Left ventricle myocardium inferior (tissue), 1 donor: Measurements from ENCODE around the gene PHEX. TPM values are rescaled to one million over a fixed set of nuclear protein-coding genes. Genes with fewer than 3 reads are reported as not detected.

ENCODE experiments used
- DNase-seq: peaks from one replicate; pipeline ENCODE4 v3.0.0-alpha.2; 2020
- H3K27ac ChIP-seq: fragments of 200-600 bp; replicated peaks from 2 replicates; pipeline ENCODE4 v1.8.0; 2021
- H3K27me3 ChIP-seq: fragments of 200-600 bp; 2 replicates; pipeline ENCODE4 v1.8.0; 2021; ENCODE audit warnings: low read depth
- H3K36me3 ChIP-seq: fragments of 200-600 bp; 2 replicates; pipeline ENCODE4 v1.8.0; 2021
- H3K4me1 ChIP-seq: fragments of 200-600 bp; 2 replicates; pipeline ENCODE4 v1.8.0; 2021
- H3K4me3 ChIP-seq: fragments of 200-600 bp; 2 replicates; pipeline ENCODE4 v1.8.0; 2021; ENCODE audit warnings: mild to moderate bottlenecking, moderate library complexity
- H3K9me3 ChIP-seq: fragments of 200-600 bp; replicated peaks from 2 replicates; pipeline ENCODE4 v1.8.0; 2021
- CTCF ChIP-seq: fragments of 200-600 bp; IDR thresholded peaks from 2 replicates; pipeline ENCODE4 v1.8.0; 2021; ENCODE audit warnings: antibody characterized with exemption, mild to moderate bottlenecking, borderline replicate concordance
- intact Hi-C: fragments of 100-400 bp; cut with micrococcal nuclease; formaldehyde crosslinking; loops from one replicate; pipeline ENCODE4 v1.11.0; 2022
- total RNA-seq: library from RNA; stranded (reverse); fragmentation: NEBNext Ultra II Directional; extraction: Animal tissue kit (Norgen Biotek cat#: 25700); gene quantifications from one replicate; pipeline ENCODE4 v1.2.1, GENCODE V29; 2021
- donor health status: DM: no; HTN: yes; CAD: no; lungs with severe emphysema.

PHEX gene
- total RNA-seq, 1 donor from 2014 or later, result 0.03 TPM

DNA sequence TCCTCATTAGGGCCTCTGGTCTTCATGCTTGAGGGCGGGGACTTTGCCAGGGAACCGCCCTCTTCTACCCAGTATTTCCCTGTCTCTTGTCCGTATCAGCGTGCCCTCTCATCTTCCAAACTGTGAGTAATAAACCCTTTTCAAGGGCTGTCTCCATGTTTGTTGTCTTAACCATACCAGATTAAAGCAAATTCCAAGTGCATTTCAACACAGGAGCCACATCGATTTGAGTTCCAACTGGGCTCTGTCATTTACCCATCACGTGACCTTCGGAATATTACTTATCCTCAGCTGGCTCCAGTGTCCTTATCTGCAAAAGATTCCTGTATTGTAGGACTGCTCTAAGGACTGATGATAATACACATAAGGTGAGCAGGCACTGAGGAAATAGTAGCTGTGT is 6.4 kb upstream of the PHEX start:
- TF ChIP-seq CTCF, result no peak

GRCh38 chrX:22026731-22027130 is 5.4 kb upstream of the PHEX start:
- Histone ChIP-seq H3K27ac (no peak overlapping the region), H3K36me3 (no peaks in the 10 kb centered on the region), H3K4me1 (no peaks in the 10 kb centered on the region), H3K9me3 (no peaks in the 10 kb centered on the region), H3K4me3 (no peak overlapping the region), H3K27me3 (no peaks in the 10 kb centered on the region)
- no peak for TF ChIP-seq CTCF
- DNase-seq, result no peak
- intact Hi-C loops, result no loop called here

More for the DNA sequence above, 6.4 kb upstream of the PHEX start:
- H3K36me3 ChIP-seq, result no peaks in the 10 kb centered on the region
- intact Hi-C loops, result no loop called here
- H3K9me3 ChIP-seq, result no peaks in the 10 kb centered on the region
- H3K27me3 ChIP-seq, result no peaks in the 10 kb centered on the region
- DNase-seq, result no peak
- no peak overlapping the region for H3K4me3 ChIP-seq
- H3K4me1 ChIP-seq, result no peaks in the 10 kb centered on the region
- H3K27ac ChIP-seq, result no peak overlapping the region

DNA sequence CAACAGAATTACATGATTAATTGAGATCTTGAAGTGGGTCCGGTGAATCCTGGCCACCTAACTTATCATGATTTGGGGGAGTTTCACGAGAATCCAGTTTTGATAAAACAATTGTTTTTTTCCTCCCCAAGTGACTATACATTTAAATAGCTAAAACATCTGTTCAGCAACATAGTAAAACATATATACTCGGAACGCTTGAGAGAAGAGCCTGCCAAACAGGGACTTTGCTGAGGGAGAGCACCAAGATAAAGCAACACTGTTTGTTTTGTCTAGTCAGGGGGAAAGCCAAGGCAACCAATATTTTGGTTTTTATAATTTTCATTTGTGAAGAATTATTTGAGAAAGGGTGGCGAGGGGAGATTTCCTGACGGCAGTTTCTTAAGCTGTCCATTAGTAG is 381 bp downstream of the PHEX start:
- intact Hi-C loops, result no loop called here
- TF ChIP-seq CTCF, result no peak
- Histone ChIP-seq H3K27ac (no peak overlapping the region), H3K36me3 (no peaks in the 10 kb centered on the region), H3K4me1 (no peaks in the 10 kb centered on the region), H3K27me3 (no peaks in the 10 kb centered on the region), H3K9me3 (no peaks in the 10 kb centered on the region), H3K4me3 (no peak overlapping the region)
- no peak for DNase-seq

GRCh38 chrX:22033818-22034217 is 1.7 kb downstream of the PHEX start:
- no peak overlapping the region for H3K27ac ChIP-seq
- no peak overlapping the region for H3K4me3 ChIP-seq
- no peaks in the 10 kb centered on the region for H3K4me1 ChIP-seq
- no peaks in the 10 kb centered on the region for H3K27me3 ChIP-seq
- TF ChIP-seq CTCF, result no peak
- DNase-seq, result no peak
- H3K9me3 ChIP-seq, result no peaks in the 10 kb centered on the region
- H3K36me3 ChIP-seq, result no peaks in the 10 kb centered on the region
- intact Hi-C loops, result no loop called here

DNA sequence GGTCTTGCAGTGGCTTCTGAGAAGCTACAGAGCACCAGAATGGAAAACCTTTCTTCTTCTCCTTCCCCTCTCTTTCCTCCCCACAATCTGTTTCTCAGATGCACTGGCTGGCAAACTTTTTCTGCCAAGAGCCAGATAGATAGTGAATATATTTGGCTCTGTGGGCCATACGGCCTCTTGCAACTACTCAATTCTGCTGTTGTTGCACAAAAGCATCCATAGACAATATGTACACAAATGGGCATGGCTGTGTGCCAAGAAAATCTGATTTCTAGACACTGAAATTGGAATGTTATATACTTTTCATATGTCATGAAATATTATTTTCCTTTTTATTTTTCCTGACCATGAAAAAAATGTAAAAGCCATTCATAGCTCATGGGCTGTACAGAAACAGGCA is 3.1 kb downstream of the PHEX start:
- Histone ChIP-seq H3K9me3 (no peaks in the 10 kb centered on the region), H3K27me3 (no peaks in the 10 kb centered on the region), H3K36me3 (no peaks in the 10 kb centered on the region), H3K27ac (no peak overlapping the region), H3K4me3 (no peak overlapping the region), H3K4me1 (no peaks in the 10 kb centered on the region)
- no peak for DNase-seq
- intact Hi-C loops, result no loop called here
- no peak for TF ChIP-seq CTCF

- Histone ChIP-seq H3K27ac (no peak overlapping the region), H3K27me3 (no peaks in the 10 kb centered on the region), H3K4me1 (no peaks in the 10 kb centered on the region), H3K36me3 (no peaks in the 10 kb centered on the region), H3K9me3 (no peaks in the 10 kb centered on the region), H3K4me3 (no peak overlapping the region)
- intact Hi-C loops, result no loop called here
- no peak for DNase-seq
- no peak for TF ChIP-seq CTCF
These were observed 5.1 kb downstream of the PHEX start for GRCh38 chrX:22037225-22037624.
